NCI-H2029 treated with DMSO at 0.1 percent for 48 hours (cell line): ENCODE results near the gene EVPLL.
"Not testable (repeated sequence)": the region's sequence is repeated elsewhere in the genome, so short reads cannot be mapped to it uniquely, and the experiment has no call there.

Experiments
- DNase-seq: peaks from one replicate; lab custom pipeline; 2025; lab: John Stamatoyannopoulos, UW

The EVPLL gene

GRCh38 chr17:18379246-18380146 is 1.9 kb downstream of the EVPLL start:
- DNase-seq: no peak

GRCh38 chr17:18380471-18381157 is 3.0 kb downstream of the EVPLL start:
- DNase-seq: no peak

GRCh38 chr17:18381158-18381952 is 3.8 kb downstream of the EVPLL start:
- DNase-seq: no peak

GRCh38 chr17:18381953-18382245 is 4.3 kb downstream of the EVPLL start:
- DNase-seq: no peak

- DNase-seq: no peak
Observed at GRCh38 chr17:18382441-18383078, 5.0 kb downstream of the EVPLL start.

GRCh38 chr17:18383079-18383481 is 5.5 kb downstream of the EVPLL start:
- DNase-seq: not testable (repeated sequence)

GRCh38 chr17:18384271-18384670 is 6.7 kb downstream of the EVPLL start:
- DNase-seq: not testable (repeated sequence)

GRCh38 chr17:18387583-18387982 is 10.0 kb downstream of the EVPLL start:
- DNase-seq: not testable (repeated sequence)

- not testable (repeated sequence) for DNase-seq
Observed at GRCh38 chr17:18388266-18388665, 10.7 kb downstream of the EVPLL start.

GRCh38 chr17:18388728-18389127 is 11.2 kb downstream of the EVPLL start:
- not testable (repeated sequence) for DNase-seq

GRCh38 chr17:18401872-18402590 is 24.5 kb downstream of the EVPLL start:
- not testable (repeated sequence) for DNase-seq

- not testable (repeated sequence) for DNase-seq
Observed at GRCh38 chr17:18403166-18403565, 25.6 kb downstream of the EVPLL start.

GRCh38 chr17:18403604-18404003 is 26.0 kb downstream of the EVPLL start:
- DNase-seq: not testable (repeated sequence)

- not testable (repeated sequence) for DNase-seq
Observed at GRCh38 chr17:18408906-18409305, 31.3 kb downstream of the EVPLL start.

GRCh38 chr17:18409321-18409720 is 31.7 kb downstream of the EVPLL start:
- not testable (repeated sequence) for DNase-seq

- not testable (repeated sequence) for DNase-seq
Observed at GRCh38 chr17:18410736-18411135, 33.2 kb downstream of the EVPLL start.

- DNase-seq: not testable (repeated sequence)
Observed at GRCh38 chr17:18411377-18411864, 33.8 kb downstream of the EVPLL start.

GRCh38 chr17:18412001-18412538 is 34.5 kb downstream of the EVPLL start:
- not testable (repeated sequence) for DNase-seq

- DNase-seq: not testable (repeated sequence)
Observed at GRCh38 chr17:18421521-18421920, 43.9 kb downstream of the EVPLL start.

GRCh38 chr17:18422464-18422863 is 44.9 kb downstream of the EVPLL start:
- DNase-seq: not testable (repeated sequence)

GRCh38 chr17:18423015-18423414 is 45.4 kb downstream of the EVPLL start:
- DNase-seq: not testable (repeated sequence)
